Breast epithelium (tissue), 4 donors: ENCODE measurements around the gene DNAI1. TPM values are rescaled to one million over a fixed set of nuclear protein-coding genes. Genes with fewer than 3 reads are reported as not detected.

Experiments used
- DNase-seq, 2 donors: peaks; one replicate each; pipeline ENCODE4 v3.0.0-alpha.2; 2019; ENCODE audit warnings: low spot score in 2 of 2
- H3K27ac ChIP-seq, 2 donors: fragments of 200-600 bp; sonication (generic) in 1 of 2; one replicate each; pipeline ENCODE4 v1.5.1; 2016 to 2019; ENCODE audit warnings: mild to moderate bottlenecking in 1 of 2
- H3K27me3 ChIP-seq, 2 donors: fragments of 200-600 bp; sonication (generic) in 1 of 2; one replicate each; pipeline versions ENCODE4 v1.5.1 to v1.6.0; 2017 to 2019; ENCODE audit warnings: control low read depth in 1 of 2, mild to moderate bottlenecking in 1 of 2
- H3K36me3 ChIP-seq: fragments of 200-600 bp; one replicate; pipeline ENCODE4 v1.5.1; 2019
- H3K4me1 ChIP-seq, 2 donors: fragments of 200-600 bp; sonication (generic); one replicate each; pipeline ENCODE4 v1.5.1; 2016 to 2019; ENCODE audit warnings: control low read depth in 1 of 2
- H3K4me3 ChIP-seq, 3 donors: fragments of 200-600 bp; sonication (generic); 1 replicate in 2 of 3; 2 replicates in 1 of 3; pipeline ENCODE4 v1.5.1; 2016 to 2019; ENCODE audit warnings: mild to moderate bottlenecking in 3 of 3, moderate library complexity in 2 of 3
- H3K9me3 ChIP-seq, 2 donors: fragments of 200-600 bp; sonication (generic) in 1 of 2; one replicate each; pipeline ENCODE4 v1.5.1; 2016 to 2019; ENCODE audit warnings: control low read depth in 1 of 2
- CTCF ChIP-seq, 3 donors: fragments of 450-650 bp; IDR thresholded peaks; one replicate each; pipeline ENCODE4 v1.5.1; 2016 to 2017; ENCODE audit warnings: antibody characterized with exemption in 3 of 3, mild to moderate bottlenecking in 3 of 3, moderate library complexity in 3 of 3
- POLR2A ChIP-seq: fragments of 450-650 bp; IDR thresholded peaks from one replicate; pipeline ENCODE4 v1.6.1; 2016; ENCODE audit warnings: antibody characterized with exemption, mild to moderate bottlenecking, moderate library complexity
- POLR2AphosphoS5 ChIP-seq, 3 donors: sonication (generic); formaldehyde crosslinking; IDR thresholded peaks; one replicate each; pipeline ENCODE4 v1.6.1; 2017; ENCODE audit warnings: antibody characterized with exemption in 3 of 3
- intact Hi-C: fragments of 100-400 bp; cut with DNase I; formaldehyde crosslinking; loops from one replicate; pipeline ENCODE4 v1.15.1; 2023; ENCODE audit warnings: low total_unique reads
- total RNA-seq, 3 donors: library from RNA; depleted of rRNA; stranded (reverse); fragments of >200 nt; gene quantifications; one replicate each; pipeline ENCODE4 v1.1.0, GENCODE V29; 2016

Gene DNAI1
- total RNA-seq, 3 donors from 2014 or later = 1.6 to 3.2 TPM; not detected in 1

GRCh38 chr9:34563262-34563661 lies 104.7 kb downstream of the DNAI1 start:
- TF ChIP-seq POLR2AphosphoS5 (IDR thresholded peaks at IDR 0.05) (no peak), CTCF (IDR thresholded peaks at IDR 0.05) (no peak), POLR2A (no peak)
- Histone ChIP-seq H3K9me3 (no peaks in the 10 kb centered on the region), H3K4me1 (peaks cover 5 to 10% of the 10 kb centered on the region in 2 donors), H3K36me3 (no peaks in the 10 kb centered on the region), H3K27me3 (peaks cover 0 to 3% of the 10 kb centered on the region in 2 donors), H3K27ac (no peak overlapping the region), H3K4me3 (no peak overlapping the region)
- no peak for DNase-seq
- intact Hi-C loops = loop anchor here (2.0 kb wide), 1 partner anchor 16 kb away; no protein-coding TSS in a partner anchor

- H3K27ac ChIP-seq = no peak overlapping the region
- no peaks in the 10 kb centered on the region for H3K36me3 ChIP-seq
- intact Hi-C loops = no loop called here
- no peaks in the 10 kb centered on the region for H3K27me3 ChIP-seq
- TF ChIP-seq CTCF (IDR thresholded peaks at IDR 0.05) (no peak), POLR2AphosphoS5 (IDR thresholded peaks at IDR 0.05) (no peak), POLR2A (no peak)
- no peak for DNase-seq
- no peak overlapping the region for H3K4me3 ChIP-seq
- H3K4me1 ChIP-seq = peaks cover 4 to 10% of the 10 kb centered on the region in 2 donors
- H3K9me3 ChIP-seq = no peaks in the 10 kb centered on the region
These were observed 106.0 kb downstream of the DNAI1 start for GRCh38 chr9:34564617-34565016.

- TF ChIP-seq POLR2AphosphoS5 (IDR thresholded peaks at IDR 0.05) = no peak
- TF ChIP-seq POLR2A = no peak
- no peak for TF ChIP-seq CTCF (IDR thresholded peaks at IDR 0.05)
- no peak for DNase-seq
- no peaks in the 10 kb centered on the region for H3K27me3 ChIP-seq
These were observed 107.3 kb downstream of the DNAI1 start for GRCh38 chr9:34565856-34566255.

GRCh38 chr9:34566322-34566721 lies 107.7 kb downstream of the DNAI1 start:
- TF ChIP-seq POLR2A (no peak), POLR2AphosphoS5 (IDR thresholded peaks at IDR 0.05) (no peak), CTCF (IDR thresholded peaks at IDR 0.05) (no peak)
- H3K27me3 ChIP-seq = no peaks in the 10 kb centered on the region
- H3K4me1 ChIP-seq = no peaks in the 10 kb centered on the region
- H3K4me3 ChIP-seq = no peak overlapping the region
- intact Hi-C loops = no loop called here
- no peaks in the 10 kb centered on the region for H3K9me3 ChIP-seq
- H3K36me3 ChIP-seq = no peaks in the 10 kb centered on the region
- DNase-seq = no peak
- H3K27ac ChIP-seq = no peak overlapping the region

More at GRCh38 chr9:34565856-34566255, 107.3 kb downstream of the DNAI1 start:
- Histone ChIP-seq H3K4me3 (no peak overlapping the region), H3K27ac (no peak overlapping the region), H3K9me3 (no peaks in the 10 kb centered on the region), H3K36me3 (no peaks in the 10 kb centered on the region), H3K4me1 (peaks cover 0 to under 1% of the 10 kb centered on the region in 2 donors)
- intact Hi-C loops = no loop called here

GRCh38 chr9:34566972-34567371 lies 108.4 kb downstream of the DNAI1 start:
- no peaks in the 10 kb centered on the region for H3K27me3 ChIP-seq
- intact Hi-C loops = no loop called here
- no peaks in the 10 kb centered on the region for H3K9me3 ChIP-seq
- DNase-seq = no peak
- TF ChIP-seq CTCF (IDR thresholded peaks at IDR 0.05) = no peak
- H3K4me3 ChIP-seq = no peak overlapping the region
- H3K36me3 ChIP-seq = no peaks in the 10 kb centered on the region
- no peak overlapping the region for H3K27ac ChIP-seq
- H3K4me1 ChIP-seq = no peaks in the 10 kb centered on the region
